AG04449 (cell line): ENCODE measurements around the gene ZNF48.
A peak's percentile ranks its signal among the peaks of the same experiment; 100 is the strongest.

Source experiments
- CTCF ChIA-PET: fragments of 350-600 bp; formaldehyde crosslinking; extraction: SDS; loops from one replicate; lab custom pipeline; 2021; ENCODE audit warnings: antibody characterized with exemption; lab: Yijun Ruan, JAX
- POLR2A ChIA-PET: fragments of 400-600, 350-600 bp; formaldehyde crosslinking; extraction: SDS; loops from one replicate; lab custom pipeline; 2020; ENCODE audit warnings: antibody characterized with exemption, inconsistent platforms; lab: Yijun Ruan, JAX
- DNase-seq: peaks from one replicate; pipeline ENCODE4 v3.0.0-alpha.2; 2010; ENCODE audit warnings: low read depth, low spot score
- H3K4me3 ChIP-seq: 2 replicates; pipeline ENCODE4 v1.5.1; 2011; ENCODE audit warnings: low read depth, mild to moderate bottlenecking, control low read depth, low read length
- CTCF ChIP-seq: IDR thresholded peaks from one replicate; pipeline ENCODE4 v1.5.1; 2011; ENCODE audit warnings: mild to moderate bottlenecking, moderate library complexity, low read length, control low read depth, inconsistent platforms; ENCODE audit not compliant: insufficient read depth; ENCODE audit errors: missing control alignments

Gene ZNF48

GRCh38 chr16:30437511-30438046, 42.4 kb downstream of the ZNF48 start:
- TF ChIP-seq CTCF = no peak
- POLR2A ChIA-PET = no interaction called here
- no peak for DNase-seq
- CTCF ChIA-PET = interaction anchor here (0.6 to 1.9 kb wide), 5 partner anchors 10 to 213 kb away, joined by 3 to 8 read pairs (median 3); partner anchors contain the start of gene PRR14
- H3K4me3 ChIP-seq = no peak overlapping the region

- DNase-seq = no peak
- CTCF ChIA-PET = interaction anchor here (0.5 to 2.2 kb wide), 3 partner anchors 8 to 99 kb away, joined by 3 to 14 read pairs (median 4); partner anchors contain the start of gene DCTPP1
- POLR2A ChIA-PET = no interaction called here
- H3K4me3 ChIP-seq = no peak overlapping the region
- TF ChIP-seq CTCF = no peak
Observed at GRCh38 chr16:30438835-30439234, 43.6 kb downstream of the ZNF48 start.

- POLR2A ChIA-PET = no interaction called here
- DNase-seq = no peak
- no peak for TF ChIP-seq CTCF
- no peak overlapping the region for H3K4me3 ChIP-seq
- CTCF ChIA-PET = interaction anchor here (2.2 to 2.7 kb wide), 2 partner anchors 9 to 10 kb away, joined by 14 to 17 read pairs; partner anchors contain the start of gene DCTPP1
Observed at GRCh38 chr16:30439720-30440348, 44.6 kb downstream of the ZNF48 start.

- ChIA-PET CTCF (interaction anchor here (0.9 to 6.3 kb wide), 4 partner anchors 14 to 186 kb away, joined by 4 to 43 read pairs (median 6); partner anchors contain the start of gene DCTPP1), POLR2A (no interaction called here)
- no peak for DNase-seq
- no peak for TF ChIP-seq CTCF
- H3K4me3 ChIP-seq = no peak overlapping the region
Observed at GRCh38 chr16:30443631-30444030, 48.4 kb downstream of the ZNF48 start.

- TF ChIP-seq CTCF = no peak
- ChIA-PET POLR2A (interaction anchor here (0.5 to 1.6 kb wide), 6 partner anchors 12 to 91 kb away, joined by 3 to 5 read pairs (median 4); partner anchors contain the start of genes DCTPP1 and ZNF747), CTCF (interaction anchor here (0.9 to 6.3 kb wide), 10 partner anchors 9 to 188 kb away, joined by 3 to 43 read pairs (median 4); partner anchors contain the start of gene DCTPP1)
- peak overlapping the region; percentile 85 for H3K4me3 ChIP-seq
- no peak for DNase-seq
Observed at GRCh38 chr16:30444231-30445148, 49.3 kb downstream of the ZNF48 start.
